G401 (cell line): ENCODE data around the gene KRTAP10-11. TPM values are rescaled to one million over a fixed set of nuclear protein-coding genes. Genes with fewer than 3 reads are reported as not detected.
"Not testable (repeated sequence)": the region's sequence is repeated elsewhere in the genome, so short reads cannot be mapped to it uniquely, and the experiment has no call there.

Source experiments
- DNase-seq: peaks from one replicate; pipeline ENCODE4 v3.0.0-alpha.2; 2015; ENCODE audit warnings: low spot score
- in situ Hi-C: cut with HindIII; loops from 2 replicates; pipeline ENCODE4 v1.10.0; 2016; ENCODE audit warnings: low sequenced_read_pairs, mixed read lengths
- total RNA-seq: library from RNA; depleted of rRNA; stranded (reverse); fragments of >200 nt; shearing (Covaris generic); gene quantifications from 2 replicates; pipeline ENCODE4 v1.2.3, GENCODE V29; 2014; rRNA removed

KRTAP10-11 gene
- total RNA-seq, 1 experiment from 2014 or later, result not detected

DNA sequence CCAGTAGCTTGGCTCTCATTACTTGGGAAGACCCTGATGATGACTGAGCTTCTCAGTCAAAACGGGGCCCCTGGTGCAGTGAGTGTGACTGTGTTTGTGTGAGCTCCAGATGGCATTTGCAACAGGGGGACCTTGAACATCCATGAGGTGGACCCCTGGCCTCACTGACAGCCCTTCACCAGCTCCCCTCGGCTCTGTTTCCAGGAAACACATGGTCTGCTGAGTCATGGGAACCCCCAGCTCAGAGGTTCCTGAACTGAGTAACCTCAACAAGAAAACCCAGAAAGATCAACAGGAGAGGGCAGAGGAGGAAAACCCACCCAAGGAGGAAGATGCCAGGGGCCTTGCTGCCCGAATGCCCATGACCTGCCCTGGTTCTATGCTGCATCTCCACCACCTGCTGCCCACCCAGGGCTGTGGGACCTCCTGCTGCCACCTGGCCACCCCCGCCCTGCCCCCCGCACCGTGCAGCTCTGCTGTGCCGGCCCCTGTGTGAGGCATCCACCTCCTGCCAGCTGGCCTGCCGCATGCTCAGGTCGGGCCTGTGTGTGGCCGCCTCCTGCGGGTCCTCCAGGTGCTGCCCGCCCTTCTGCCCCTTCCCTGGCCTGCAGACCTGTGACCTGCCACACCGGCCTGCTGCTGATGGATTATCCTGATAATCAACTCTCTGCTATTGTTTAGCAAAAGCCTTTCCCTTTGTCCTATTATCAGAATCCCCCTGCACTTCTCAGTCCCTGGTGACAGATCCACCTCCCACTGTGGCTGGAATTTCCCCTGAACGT lies 40.0 kb downstream of the KRTAP10-11 start:
- no peak for DNase-seq
- in situ Hi-C loops, result no loop called here

DNA sequence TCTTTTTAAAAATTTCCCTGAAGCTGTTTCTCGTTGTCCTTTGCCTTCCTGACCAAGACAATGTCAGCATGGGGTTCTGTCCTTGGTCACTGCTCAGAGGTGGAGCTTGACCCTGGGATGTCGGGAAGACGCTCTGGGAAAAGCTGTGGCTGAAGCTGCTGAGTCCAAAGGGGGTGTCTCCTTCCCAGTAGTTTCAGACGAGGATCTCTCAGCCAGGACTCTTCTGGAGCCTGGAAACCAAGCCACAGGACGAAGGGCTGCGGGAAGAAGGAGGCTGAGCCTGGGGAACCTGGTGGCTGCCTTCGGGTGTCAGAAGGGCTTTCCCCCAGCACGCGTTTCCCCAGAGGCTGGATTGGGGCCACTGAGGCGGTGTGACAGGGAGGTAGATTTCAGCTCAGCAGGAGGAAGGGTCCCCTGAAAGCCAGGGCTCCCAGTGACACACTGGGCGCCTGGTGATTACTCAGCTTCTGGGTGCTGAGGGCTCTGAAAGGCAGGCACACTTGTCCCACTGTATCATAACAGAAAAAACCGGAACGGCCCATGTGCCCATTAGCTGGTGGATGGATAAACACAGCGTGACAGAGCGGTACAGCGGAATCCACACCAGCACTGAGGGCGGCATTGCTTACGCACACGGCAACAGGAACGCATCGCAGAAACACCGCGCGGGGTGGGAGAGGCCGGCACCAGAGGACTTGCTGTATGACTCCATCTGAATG lies 40.8 kb downstream of the KRTAP10-11 start:
- in situ Hi-C loops, result no loop called here
- DNase-seq, result no peak

DNA sequence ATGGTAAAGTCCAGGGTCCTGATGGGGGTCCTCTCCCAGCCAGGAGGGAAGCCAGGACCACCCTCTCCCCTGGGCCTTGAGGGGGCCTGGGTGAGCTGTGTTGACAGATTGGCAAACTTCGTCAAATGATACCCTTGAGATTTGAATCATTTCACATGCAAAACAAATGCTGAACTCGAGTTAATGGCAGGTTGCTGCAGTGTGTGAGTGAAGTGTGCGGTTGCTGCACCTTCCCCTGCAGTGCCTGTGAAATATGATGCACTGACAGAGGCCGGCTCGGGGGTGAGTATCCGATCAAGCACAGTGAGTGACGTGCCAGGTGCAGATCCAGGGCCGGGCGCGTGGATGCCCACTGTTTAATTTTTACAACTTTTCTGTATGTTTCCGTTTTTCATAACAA lies 41.5 kb downstream of the KRTAP10-11 start:
- in situ Hi-C loops, result no loop called here
- no peak for DNase-seq

DNA sequence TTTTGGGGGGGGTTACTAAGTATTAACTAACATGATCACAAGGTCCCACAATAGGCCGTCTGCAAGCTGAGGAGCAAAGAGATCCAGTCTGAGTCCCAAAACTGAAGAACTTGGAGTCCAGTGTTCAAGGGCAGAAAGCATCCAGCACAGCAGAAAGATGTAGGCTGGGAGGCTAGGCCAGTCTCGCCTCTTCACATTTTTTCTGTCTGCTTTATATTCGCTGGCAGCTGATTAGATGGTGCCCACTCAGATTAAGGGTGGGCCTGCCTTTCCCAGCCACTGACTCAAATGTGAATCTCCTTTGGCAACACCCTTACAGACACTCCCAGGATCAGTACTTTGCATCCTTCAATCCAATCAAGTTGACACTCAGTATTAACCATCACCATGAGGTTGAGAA lies 43.5 kb downstream of the KRTAP10-11 start:
- in situ Hi-C loops, DNase-seq: not testable (repeated sequence)

DNA sequence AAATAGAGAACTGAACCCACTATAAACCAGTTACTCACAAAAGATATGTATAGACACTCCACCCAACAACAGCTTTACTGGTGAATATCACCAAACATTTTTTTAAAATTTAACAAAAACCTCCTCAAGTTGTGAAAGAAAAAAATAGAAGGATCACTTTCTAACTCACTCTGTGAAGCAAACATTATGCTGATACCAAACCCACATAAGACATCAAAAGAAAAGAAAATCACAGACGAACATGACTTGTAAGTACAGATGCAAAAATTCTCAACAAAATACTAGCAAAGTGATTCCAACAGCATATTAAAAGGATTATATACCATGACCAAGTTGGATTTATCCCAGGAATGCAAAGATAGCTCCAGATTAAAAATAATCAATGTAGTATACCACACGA lies 45.5 kb downstream of the KRTAP10-11 start:
- no peak for DNase-seq
- in situ Hi-C loops, result no loop called here

DNA sequence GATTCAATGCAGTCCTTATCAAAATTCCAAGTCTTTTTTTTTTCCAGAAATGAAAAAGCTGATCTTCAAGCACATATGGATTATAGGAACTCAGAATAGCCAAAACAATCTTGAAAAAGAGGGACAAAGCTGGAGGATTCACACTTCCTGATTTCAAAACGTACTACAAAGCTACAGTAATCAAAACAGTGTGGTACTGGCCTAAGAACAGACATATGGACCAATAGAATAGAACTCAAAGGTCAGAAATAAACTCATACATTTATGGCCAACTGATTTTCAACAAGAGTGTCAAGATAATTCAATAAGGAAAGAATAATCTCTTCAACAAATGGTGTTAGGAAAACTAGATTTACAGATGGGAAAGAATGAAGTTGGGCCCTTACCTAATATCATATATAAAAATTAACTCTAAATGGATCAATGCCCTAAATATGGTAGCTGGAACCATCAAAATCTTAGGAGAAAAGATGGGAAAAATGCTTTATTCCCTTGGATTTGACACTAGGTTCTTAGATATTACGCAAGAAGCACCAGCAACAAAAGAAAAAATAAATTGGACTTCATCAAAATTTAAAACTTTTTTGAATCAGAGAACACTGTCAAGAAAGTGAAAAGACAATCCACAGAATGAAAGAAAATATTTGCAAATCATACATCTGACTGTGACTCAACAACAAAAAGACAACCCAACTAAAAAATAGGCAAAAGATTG lies 46.7 kb downstream of the KRTAP10-11 start:
- in situ Hi-C loops, result no loop called here
- no peak for DNase-seq

DNA sequence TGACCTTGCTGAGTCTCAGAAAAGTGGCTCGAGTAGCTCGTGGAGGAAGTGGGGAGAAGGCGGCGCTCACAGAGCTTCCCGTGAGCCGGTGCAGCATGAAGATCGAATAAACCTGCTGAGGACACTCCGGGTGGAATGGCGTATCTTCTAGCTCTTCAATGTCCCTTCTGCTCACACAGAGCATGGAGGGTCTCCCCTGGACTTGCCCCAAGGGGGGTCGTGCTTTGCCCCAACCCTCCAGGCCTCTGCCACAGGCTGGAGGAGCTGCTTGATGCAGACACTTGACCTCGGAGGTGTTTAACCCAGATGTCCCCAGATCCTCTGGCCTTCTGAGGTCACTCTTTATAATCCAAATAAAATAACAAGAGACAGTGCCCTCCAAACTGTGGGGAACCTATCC lies 48.6 kb downstream of the KRTAP10-11 start:
- in situ Hi-C loops, result no loop called here
- no peak for DNase-seq

DNA sequence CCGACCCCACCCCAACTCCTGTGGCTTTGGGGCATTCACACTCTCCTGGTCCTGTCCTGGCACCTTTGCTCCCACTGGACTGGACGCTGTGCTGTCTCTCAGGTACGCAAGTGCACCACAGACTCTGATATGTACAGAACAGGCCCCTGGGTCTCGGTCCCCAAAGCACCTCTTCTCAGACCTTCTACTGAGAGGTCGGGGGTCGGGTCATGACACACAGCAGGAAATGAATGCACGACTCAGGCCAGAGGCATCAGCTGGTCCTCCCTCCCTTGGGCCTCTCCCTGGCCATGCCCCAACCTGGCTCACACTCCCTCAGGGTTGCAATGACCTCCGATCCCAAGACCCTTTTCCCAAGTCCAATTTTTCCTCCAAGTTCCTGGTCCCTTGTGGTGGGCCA lies 49.0 kb downstream of the KRTAP10-11 start:
- no peak for DNase-seq
- in situ Hi-C loops, result no loop called here

DNA sequence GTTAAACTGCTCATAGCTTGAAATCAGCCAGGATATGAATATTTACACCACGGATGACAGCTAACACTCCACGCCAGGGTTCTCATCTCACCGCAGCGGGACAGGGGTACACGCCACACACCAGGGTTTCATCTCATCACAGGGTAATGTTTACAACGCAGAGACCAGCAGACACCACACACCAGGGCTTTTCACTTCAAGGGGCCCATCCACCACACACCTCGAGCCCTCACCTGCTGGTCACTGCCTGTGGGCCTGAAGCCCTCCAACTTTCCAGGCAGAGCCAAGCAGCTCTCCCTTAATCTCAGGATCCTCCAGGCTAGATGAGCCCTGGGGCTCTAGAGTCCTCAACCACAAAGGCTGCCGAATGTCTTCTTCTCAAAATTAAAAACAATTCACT lies 49.4 kb downstream of the KRTAP10-11 start:
- in situ Hi-C loops, result no loop called here
- DNase-seq, result no peak

DNA sequence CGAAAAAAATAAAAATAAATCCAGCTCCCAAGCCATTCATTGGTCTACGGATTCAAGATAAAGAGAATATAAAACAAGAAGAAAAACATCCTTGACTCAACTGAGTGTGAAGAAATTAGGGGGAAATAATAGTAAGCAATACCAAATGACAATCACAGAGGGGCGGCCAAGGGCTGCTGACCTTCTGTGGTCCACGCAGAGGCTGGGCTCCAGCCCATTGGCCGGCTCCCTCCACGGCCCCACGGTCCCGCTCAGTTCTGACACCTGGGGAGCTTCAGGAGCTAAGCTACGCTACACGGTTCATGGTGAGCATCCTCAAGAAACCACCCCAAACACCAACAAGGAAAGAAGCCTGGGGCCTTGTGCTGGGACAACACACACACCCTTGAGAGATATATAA lies 50.4 kb downstream of the KRTAP10-11 start:
- in situ Hi-C loops, result no loop called here

More for the DNA sequence above, 50.4 kb downstream of the KRTAP10-11 start:
- no peak for DNase-seq

Other genes with a start within 250 kb of the KRTAP10-11 start
- 0.55 and 2.3 TPM in 2 replicates for gene LRRC3, start 190.9 kb upstream of the KRTAP10-11 start, total RNA-seq
- not detected in 2 replicates for gene KRTAP10-1, start 106.2 kb upstream of the KRTAP10-11 start, total RNA-seq
- not detected in 2 replicates for gene KRTAP10-2, start 94.9 kb upstream of the KRTAP10-11 start, total RNA-seq
- gene KRTAP10-3, start 87.6 kb upstream of the KRTAP10-11 start, total RNA-seq, result not detected in 2 replicates
- gene KRTAP10-4, start 72.7 kb upstream of the KRTAP10-11 start, total RNA-seq, result not detected in 2 replicates
- not detected in 2 replicates for gene KRTAP10-5, start 65.8 kb upstream of the KRTAP10-11 start, total RNA-seq
- not detected in 2 replicates for gene KRTAP10-6, start 53.9 kb upstream of the KRTAP10-11 start, total RNA-seq
- gene KRTAP10-7, start 45.8 kb upstream of the KRTAP10-11 start, total RNA-seq, result not detected in 2 replicates
- gene KRTAP10-8, start 34.3 kb upstream of the KRTAP10-11 start, total RNA-seq, result not detected in 2 replicates
- gene KRTAP10-9, start 19.3 kb upstream of the KRTAP10-11 start, total RNA-seq, result not detected in 2 replicates
- gene KRTAP10-10, start 9.1 kb upstream of the KRTAP10-11 start, total RNA-seq, result not detected in 2 replicates
- not detected in 2 replicates for gene KRTAP12-4, start 8.2 kb downstream of the KRTAP10-11 start, total RNA-seq
- gene KRTAP12-3, start 11.5 kb downstream of the KRTAP10-11 start, total RNA-seq, result not detected in 2 replicates
- gene KRTAP12-2, start 20.5 kb downstream of the KRTAP10-11 start, total RNA-seq, result not detected in 2 replicates
- not detected in 2 replicates for gene KRTAP12-1, start 35.7 kb downstream of the KRTAP10-11 start, total RNA-seq
- not detected in 2 replicates for gene KRTAP10-12, start 50.8 kb downstream of the KRTAP10-11 start, total RNA-seq
- not detected in 2 replicates for gene TSPEAR, start 65.2 kb downstream of the KRTAP10-11 start, total RNA-seq
- gene UBE2G2, start 155.4 kb downstream of the KRTAP10-11 start, total RNA-seq, result 55.2 and 61.8 TPM in 2 replicates
- gene SUMO3, start 171.6 kb downstream of the KRTAP10-11 start, total RNA-seq, result 54.2 and 59.0 TPM in 2 replicates
- 172 and 243 TPM in 2 replicates for gene PTTG1IP, start 227.3 kb downstream of the KRTAP10-11 start, total RNA-seq